ENCODE measurements around the gene CHML.

The CHML gene

DNA sequence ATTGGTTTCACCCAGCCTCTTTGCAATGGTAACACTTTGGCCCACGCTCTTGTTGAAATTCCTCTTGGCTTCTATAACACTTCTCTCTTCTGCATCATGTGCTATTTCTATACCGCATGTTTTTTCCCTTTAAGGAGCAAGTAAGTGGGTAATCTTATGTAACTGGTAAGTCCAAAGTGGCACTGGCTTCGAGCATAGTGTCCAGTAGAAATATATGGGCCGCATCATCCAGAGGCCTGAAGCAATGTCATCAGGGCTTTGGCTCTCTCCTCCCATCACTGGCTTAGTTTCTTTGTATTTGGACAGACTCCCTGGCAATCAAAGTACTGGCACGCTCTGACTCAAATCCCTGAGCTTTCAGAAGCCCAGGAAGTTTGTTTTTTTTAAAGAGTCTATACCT is 17.5 kb downstream of the CHML start:
- H3K36me3 Mint-ChIP-seq (ENCODE audit: low read depth): peaks cover 16% of the 10 kb centered on the region
- H3K4me1 Mint-ChIP-seq: no peaks in the 10 kb centered on the region
- no peak overlapping the region for H3K27ac Mint-ChIP-seq
- H3K27me3 Mint-ChIP-seq (ENCODE audit: low read depth, poor library complexity): no peaks in the 10 kb centered on the region
- no peak for DNase-seq
- no peak overlapping the region for H3K4me3 Mint-ChIP-seq
- TF ChIP-seq, protein P1, sequence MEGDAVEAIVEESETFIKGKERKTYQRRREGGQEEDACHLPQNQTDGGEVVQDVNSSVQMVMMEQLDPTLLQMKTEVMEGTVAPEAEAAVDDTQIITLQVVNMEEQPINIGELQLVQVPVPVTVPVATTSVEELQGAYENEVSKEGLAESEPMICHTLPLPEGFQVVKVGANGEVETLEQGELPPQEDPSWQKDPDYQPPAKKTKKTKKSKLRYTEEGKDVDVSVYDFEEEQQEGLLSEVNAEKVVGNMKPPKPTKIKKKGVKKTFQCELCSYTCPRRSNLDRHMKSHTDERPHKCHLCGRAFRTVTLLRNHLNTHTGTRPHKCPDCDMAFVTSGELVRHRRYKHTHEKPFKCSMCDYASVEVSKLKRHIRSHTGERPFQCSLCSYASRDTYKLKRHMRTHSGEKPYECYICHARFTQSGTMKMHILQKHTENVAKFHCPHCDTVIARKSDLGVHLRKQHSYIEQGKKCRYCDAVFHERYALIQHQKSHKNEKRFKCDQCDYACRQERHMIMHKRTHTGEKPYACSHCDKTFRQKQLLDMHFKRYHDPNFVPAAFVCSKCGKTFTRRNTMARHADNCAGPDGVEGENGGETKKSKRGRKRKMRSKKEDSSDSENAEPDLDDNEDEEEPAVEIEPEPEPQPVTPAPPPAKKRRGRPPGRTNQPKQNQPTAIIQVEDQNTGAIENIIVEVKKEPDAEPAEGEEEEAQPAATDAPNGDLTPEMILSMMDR (IDR thresholded peaks at IDR 0.05): no peak
- no peaks in the 10 kb centered on the region for H3K9me3 Mint-ChIP-seq

DNA sequence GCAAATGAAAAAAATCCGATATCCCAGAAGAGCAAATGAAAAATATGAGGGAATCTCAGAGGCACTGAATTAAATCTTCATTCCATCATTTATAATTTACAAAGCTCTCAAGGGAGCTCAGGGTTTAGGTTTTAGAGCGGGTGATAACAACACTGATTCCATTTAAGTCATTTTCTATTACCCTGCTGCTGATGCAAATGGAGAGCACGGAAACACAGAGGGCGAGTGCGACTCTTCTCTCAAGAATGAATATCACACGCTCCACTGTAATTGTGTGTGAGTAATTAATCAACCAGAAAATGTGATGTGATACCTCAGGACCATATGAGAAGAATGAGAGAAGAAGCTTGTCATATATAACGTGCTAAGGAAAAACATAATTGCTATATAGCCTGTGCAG is 22.7 kb downstream of the CHML start:
- H3K27me3 Mint-ChIP-seq (ENCODE audit: low read depth, poor library complexity): no peaks in the 10 kb centered on the region
- H3K36me3 Mint-ChIP-seq (ENCODE audit: low read depth): peaks cover 13% of the 10 kb centered on the region
- no peak for DNase-seq
- no peak overlapping the region for H3K27ac Mint-ChIP-seq
- TF ChIP-seq, protein P1 (IDR thresholded peaks at IDR 0.05): no peak
- no peaks in the 10 kb centered on the region for H3K9me3 Mint-ChIP-seq
- no peaks in the 10 kb centered on the region for H3K4me1 Mint-ChIP-seq
- no peak overlapping the region for H3K4me3 Mint-ChIP-seq

DNA sequence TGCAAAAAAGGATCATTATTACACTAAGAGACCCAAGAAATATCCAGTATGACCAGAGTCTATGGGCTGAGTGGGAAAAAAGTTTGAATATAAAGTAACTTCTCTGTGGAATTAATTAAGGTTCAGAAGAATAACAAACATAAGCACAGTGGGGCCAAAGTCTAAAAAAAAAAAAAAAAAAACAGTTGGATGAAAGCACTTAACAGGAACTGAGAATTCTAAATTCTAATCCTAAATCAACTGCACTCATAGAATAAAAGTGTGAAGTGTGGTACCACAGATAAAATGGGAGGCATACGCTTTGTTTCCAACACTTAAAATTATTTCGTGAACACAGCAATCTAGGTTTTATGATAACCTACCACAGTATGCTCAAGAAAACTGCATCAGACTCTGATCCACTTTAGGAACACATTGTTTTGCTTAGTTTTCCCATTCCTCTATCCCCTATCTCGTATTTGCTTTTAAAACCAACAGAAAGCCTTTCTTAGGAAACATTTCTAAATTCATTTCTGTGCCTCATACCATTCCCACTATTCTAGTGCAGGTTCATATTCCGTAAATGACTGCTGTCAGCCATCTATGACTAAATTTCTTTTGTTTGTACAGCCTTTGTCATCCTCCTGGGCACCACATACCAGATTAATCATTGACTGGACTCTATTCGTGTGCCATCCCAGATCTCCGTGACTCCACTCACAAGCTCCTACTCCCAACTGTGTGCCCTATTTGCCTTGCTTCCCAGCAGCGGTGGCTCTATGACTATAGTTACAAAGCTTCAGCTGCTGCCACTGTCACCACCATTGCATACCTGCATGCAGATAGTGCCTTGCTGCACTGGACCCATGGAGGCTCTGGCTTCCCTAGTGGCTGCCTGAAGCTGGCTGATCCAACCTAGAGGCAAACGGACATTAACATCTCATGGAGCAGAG is 24.9 kb downstream of the CHML start:
- Mint-ChIP-seq H3K36me3 (ENCODE audit: low read depth) (no peaks in the 10 kb centered on the region), H3K4me1 (no peaks in the 10 kb centered on the region), H3K9me3 (no peaks in the 10 kb centered on the region), H3K27ac (peak overlapping the region; percentile 81), H3K27me3 (ENCODE audit: low read depth, poor library complexity) (no peaks in the 10 kb centered on the region), H3K4me3 (no peak overlapping the region)
- DNase-seq: no peak
- TF ChIP-seq, protein P1 (IDR thresholded peaks at IDR 0.05): no peak

DNA sequence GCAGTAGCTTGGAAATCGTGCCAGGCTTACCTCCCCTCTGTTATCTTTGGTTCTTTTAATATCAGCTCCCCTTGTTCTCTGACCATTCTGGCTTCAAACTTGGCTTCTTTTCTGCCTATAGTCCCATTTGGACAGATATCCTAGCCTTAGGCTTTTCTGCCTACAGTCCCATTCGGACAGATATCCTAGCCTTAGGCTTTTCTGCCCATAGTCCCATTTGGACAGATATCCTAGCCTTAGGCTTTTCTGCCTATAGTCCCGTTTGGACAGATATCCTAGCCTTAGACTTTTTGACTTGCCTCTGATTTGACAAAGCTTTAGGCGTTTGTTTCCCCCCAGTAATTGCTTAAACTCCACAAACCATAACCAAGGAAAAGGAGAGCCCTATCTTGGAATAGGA is 25.6 kb downstream of the CHML start:
- Mint-ChIP-seq H3K4me3 (no peak overlapping the region), H3K27me3 (ENCODE audit: low read depth, poor library complexity) (no peaks in the 10 kb centered on the region), H3K9me3 (no peaks in the 10 kb centered on the region), H3K4me1 (no peaks in the 10 kb centered on the region), H3K36me3 (ENCODE audit: low read depth) (no peaks in the 10 kb centered on the region), H3K27ac (no peak overlapping the region)
- DNase-seq: no peak
- TF ChIP-seq, protein P1 (IDR thresholded peaks at IDR 0.05): no peak

DNA sequence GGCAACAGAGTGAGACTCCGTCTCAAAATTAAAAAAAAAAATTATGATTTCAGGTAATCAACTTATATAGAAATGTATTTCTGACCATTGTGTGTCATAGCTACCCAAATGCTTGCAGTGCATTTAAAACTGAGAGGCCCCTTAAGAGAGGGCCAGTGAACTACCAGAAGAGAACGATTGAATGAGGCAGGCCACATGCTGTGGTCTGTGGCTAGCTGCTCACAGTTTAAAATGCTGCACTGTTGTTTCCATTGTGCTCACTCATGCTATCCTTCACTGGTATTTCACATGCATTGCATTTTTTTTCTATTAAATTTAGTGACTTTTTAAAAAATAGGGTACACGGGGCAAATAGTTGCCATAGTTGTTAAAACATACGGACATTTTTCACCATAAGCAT is 26.0 kb downstream of the CHML start:
- Mint-ChIP-seq H3K27me3 (ENCODE audit: low read depth, poor library complexity) (no peaks in the 10 kb centered on the region), H3K36me3 (ENCODE audit: low read depth) (no peaks in the 10 kb centered on the region), H3K9me3 (no peaks in the 10 kb centered on the region), H3K4me3 (no peak overlapping the region), H3K27ac (no peak overlapping the region), H3K4me1 (no peaks in the 10 kb centered on the region)
- DNase-seq: no peak
- TF ChIP-seq, protein P1 (IDR thresholded peaks at IDR 0.05): no peak

Measured in nephron progenitor cell (in vitro differentiated cells).